Cardiac muscle cell (in vitro differentiated cells and primary cell): ENCODE results near the gene TLCD1. TPM values are rescaled to one million over a fixed set of nuclear protein-coding genes. Genes with fewer than 3 reads are reported as not detected.
"Not testable (repeated sequence)": the region's sequence is repeated elsewhere in the genome, so short reads cannot be mapped to it uniquely, and the experiment has no call there.

ENCODE experiments used
- DNase-seq, 2 donors: peaks; one replicate each; pipeline versions ENCODE4 v3.0.0 to v3.0.0-alpha.2; 2010 to 2017; ENCODE audit warnings: low read depth in 1 of 2, low spot score in 1 of 2
- H3K27ac ChIP-seq: fragments of 200-600 bp; sonication (generic); 2 replicates; pipeline ENCODE4 v1.5.1; 2016
- H3K27me3 ChIP-seq: fragments of 200-600 bp; sonication (generic); 2 replicates; pipeline ENCODE4 v1.6.0; 2016; ENCODE audit warnings: control low read depth
- H3K36me3 ChIP-seq: fragments of 200-600 bp; sonication (generic); 2 replicates; pipeline ENCODE4 v1.5.1; 2016; ENCODE audit warnings: control low read depth
- H3K4me1 ChIP-seq: fragments of 200-600 bp; sonication (generic); 2 replicates; pipeline ENCODE4 v1.8.1; 2017; ENCODE audit warnings: low read depth, mild to moderate bottlenecking, mixed run types
- H3K4me3 ChIP-seq: fragments of 200-600 bp; sonication (generic); 2 replicates; pipeline ENCODE4 v1.5.1; 2016; ENCODE audit warnings: mild to moderate bottlenecking
- H3K9me3 ChIP-seq: fragments of 200-600 bp; sonication (generic); 2 replicates; pipeline ENCODE4 v1.5.1; 2017; ENCODE audit warnings: low read depth, mild to moderate bottlenecking, control low read depth
- polyA plus RNA-seq: library from polyadenylated mRNA; unstranded; fragments of >200 nt; fragmentation: Nextera tagmentation; extraction: Ambion mirVana; gene quantifications from 2 replicates; pipeline ENCODE4 v1.2.1, GENCODE V29; 2016
- total RNA-seq: library from RNA; depleted of rRNA; stranded (reverse); fragments of >200 nt; gene quantifications from 2 replicates; pipeline ENCODE4 v1.2.3, GENCODE V29; 2016
- TF ChIP-seq, protein P1 (sequence below): IDR thresholded peaks from 2 replicates; pipeline ENCODE4 v1.5.1; 2012; ENCODE audit warnings: low read depth, mild to moderate bottlenecking, low read length

Gene TLCD1
- total and polyA plus RNA-seq, 2 experiments from 2014 or later: 3.0 to 15.4 TPM

GRCh38 chr17:28737316-28737715 lies 11.3 kb upstream of the TLCD1 start:
- H3K9me3 ChIP-seq: no peaks in the 10 kb centered on the region
- no peaks in the 10 kb centered on the region for H3K27me3 ChIP-seq
- no peak for DNase-seq
- no peak overlapping the region for H3K27ac ChIP-seq
- no peaks in the 10 kb centered on the region for H3K4me1 ChIP-seq
- no peaks in the 10 kb centered on the region for H3K36me3 ChIP-seq
- TF ChIP-seq, protein P1, sequence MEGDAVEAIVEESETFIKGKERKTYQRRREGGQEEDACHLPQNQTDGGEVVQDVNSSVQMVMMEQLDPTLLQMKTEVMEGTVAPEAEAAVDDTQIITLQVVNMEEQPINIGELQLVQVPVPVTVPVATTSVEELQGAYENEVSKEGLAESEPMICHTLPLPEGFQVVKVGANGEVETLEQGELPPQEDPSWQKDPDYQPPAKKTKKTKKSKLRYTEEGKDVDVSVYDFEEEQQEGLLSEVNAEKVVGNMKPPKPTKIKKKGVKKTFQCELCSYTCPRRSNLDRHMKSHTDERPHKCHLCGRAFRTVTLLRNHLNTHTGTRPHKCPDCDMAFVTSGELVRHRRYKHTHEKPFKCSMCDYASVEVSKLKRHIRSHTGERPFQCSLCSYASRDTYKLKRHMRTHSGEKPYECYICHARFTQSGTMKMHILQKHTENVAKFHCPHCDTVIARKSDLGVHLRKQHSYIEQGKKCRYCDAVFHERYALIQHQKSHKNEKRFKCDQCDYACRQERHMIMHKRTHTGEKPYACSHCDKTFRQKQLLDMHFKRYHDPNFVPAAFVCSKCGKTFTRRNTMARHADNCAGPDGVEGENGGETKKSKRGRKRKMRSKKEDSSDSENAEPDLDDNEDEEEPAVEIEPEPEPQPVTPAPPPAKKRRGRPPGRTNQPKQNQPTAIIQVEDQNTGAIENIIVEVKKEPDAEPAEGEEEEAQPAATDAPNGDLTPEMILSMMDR: no peak
- no peak overlapping the region for H3K4me3 ChIP-seq

GRCh38 chr17:28735913-28736769 lies 10.1 kb upstream of the TLCD1 start:
- H3K36me3 ChIP-seq, H3K4me1 ChIP-seq, H3K9me3 ChIP-seq, H3K27me3 ChIP-seq, H3K27ac ChIP-seq, H3K4me3 ChIP-seq, DNase-seq: not testable (repeated sequence)

DNA sequence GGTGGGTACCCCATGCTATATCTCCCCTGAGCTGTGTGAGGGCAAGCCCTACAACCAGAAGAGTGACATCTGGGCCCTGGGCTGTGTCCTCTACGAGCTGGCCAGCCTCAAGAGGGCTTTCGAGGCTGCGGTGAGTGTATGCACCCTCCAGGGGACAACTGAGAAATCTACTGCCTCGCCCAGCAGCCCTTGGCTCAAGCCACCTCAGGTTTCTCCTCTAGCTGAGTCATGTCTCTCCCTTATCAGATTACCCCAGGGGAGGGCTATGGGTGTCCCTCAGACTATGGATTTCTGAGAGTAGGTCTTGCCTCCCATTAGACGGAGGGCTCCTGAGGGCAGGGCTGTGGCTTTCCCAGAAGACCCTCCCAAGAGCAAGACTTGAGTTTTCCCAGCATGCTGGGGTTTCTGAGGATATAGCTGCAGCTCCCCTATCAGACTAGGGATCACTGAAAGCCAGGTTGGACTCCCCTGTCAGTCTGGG lies 9.2 kb upstream of the TLCD1 start:
- H3K4me1 ChIP-seq: no peaks in the 10 kb centered on the region
- DNase-seq: no peak
- no peak overlapping the region for H3K27ac ChIP-seq
- TF ChIP-seq, protein P1: no peak
- H3K27me3 ChIP-seq: no peaks in the 10 kb centered on the region
- H3K9me3 ChIP-seq: no peaks in the 10 kb centered on the region
- H3K36me3 ChIP-seq: no peaks in the 10 kb centered on the region
- H3K4me3 ChIP-seq: no peak overlapping the region

- no peak overlapping the region for H3K4me3 ChIP-seq
- H3K36me3 ChIP-seq: no peaks in the 10 kb centered on the region
- H3K27me3 ChIP-seq: no peaks in the 10 kb centered on the region
- TF ChIP-seq, protein P1: no peak
- no peaks in the 10 kb centered on the region for H3K9me3 ChIP-seq
- H3K4me1 ChIP-seq: no peaks in the 10 kb centered on the region
- no peak for DNase-seq
- no peak overlapping the region for H3K27ac ChIP-seq
Observed at GRCh38 chr17:28734712-28735241, 8.7 kb upstream of the TLCD1 start.

GRCh38 chr17:28733346-28733745 lies 7.3 kb upstream of the TLCD1 start:
- Histone ChIP-seq H3K27me3 (no peaks in the 10 kb centered on the region), H3K9me3 (no peaks in the 10 kb centered on the region), H3K4me3 (no peak overlapping the region), H3K36me3 (no peaks in the 10 kb centered on the region), H3K27ac (no peak overlapping the region), H3K4me1 (no peaks in the 10 kb centered on the region)
- DNase-seq: no peak
- TF ChIP-seq, protein P1: no peak

GRCh38 chr17:28729950-28730330 lies 3.9 kb upstream of the TLCD1 start:
- Histone ChIP-seq H3K4me3 (no peak overlapping the region), H3K9me3 (no peaks in the 10 kb centered on the region), H3K36me3 (no peaks in the 10 kb centered on the region), H3K27me3 (no peaks in the 10 kb centered on the region), H3K4me1 (no peaks in the 10 kb centered on the region), H3K27ac (no peak overlapping the region)
- DNase-seq: no peak
- TF ChIP-seq, protein P1: no peak
